Stimulated activated CD8-positive, alpha-beta memory T cell treated with anti-CD3 and anti-CD28 coated beads, Interleukin-2, amount 100 ng/mL, for 48 hours (primary cell): ENCODE data around the gene IPMK.
"Not testable (repeated sequence)": the region's sequence is repeated elsewhere in the genome, so short reads cannot be mapped to it uniquely, and the experiment has no call there.

ENCODE experiments used
- DNase-seq, 2 donors: peaks; one replicate each; pipeline ENCODE4 v3.0.0-alpha.2; 2020; ENCODE audit warnings: low read depth in 2 of 2

Gene IPMK

DNA sequence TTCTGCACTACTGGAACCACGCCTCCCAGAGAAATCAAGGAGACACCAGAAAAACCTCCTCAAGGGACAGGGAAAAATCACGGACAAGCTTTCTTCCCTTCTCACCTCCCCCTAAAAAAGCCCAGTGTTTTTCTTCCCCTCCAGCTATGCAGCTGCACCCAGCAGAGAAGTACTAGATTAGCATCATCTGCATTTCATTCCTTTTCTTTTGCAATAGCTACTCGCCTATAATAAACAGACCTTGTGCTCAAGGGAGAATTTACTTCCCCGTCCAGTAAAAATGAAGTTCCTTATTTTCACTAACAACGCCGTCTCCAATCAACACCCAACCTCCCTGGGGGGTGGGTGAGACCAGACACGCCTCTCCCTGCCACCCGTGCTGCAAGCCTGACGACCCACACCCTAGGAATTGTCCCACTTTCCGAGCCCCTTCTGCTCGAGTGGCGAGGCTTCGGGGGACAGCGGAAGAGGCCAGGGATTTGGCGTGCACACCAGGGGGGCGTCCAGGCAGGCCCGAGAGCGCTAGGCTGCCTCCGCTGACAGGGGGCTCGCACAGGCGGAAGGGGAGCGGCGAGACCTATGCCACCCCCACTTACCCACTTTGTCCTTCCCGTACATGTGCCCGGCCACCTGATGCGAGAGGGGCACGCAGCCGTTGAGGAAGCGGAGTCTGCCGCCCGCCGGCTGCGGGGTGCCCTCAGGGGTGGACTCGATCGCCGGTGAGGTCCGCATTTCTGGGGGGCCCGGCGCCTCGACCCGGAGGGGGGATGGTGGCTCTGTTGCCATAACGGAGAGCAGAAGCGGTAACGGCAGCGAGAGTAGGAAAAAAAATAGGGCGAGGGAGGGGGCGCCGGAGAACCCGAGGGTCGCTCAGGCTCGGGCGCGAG, 625 bp downstream of the IPMK start:
- no peak for DNase-seq

GRCh38 chr10:58266003-58266825, 1.5 kb downstream of the IPMK start:
- no peak for DNase-seq

DNA sequence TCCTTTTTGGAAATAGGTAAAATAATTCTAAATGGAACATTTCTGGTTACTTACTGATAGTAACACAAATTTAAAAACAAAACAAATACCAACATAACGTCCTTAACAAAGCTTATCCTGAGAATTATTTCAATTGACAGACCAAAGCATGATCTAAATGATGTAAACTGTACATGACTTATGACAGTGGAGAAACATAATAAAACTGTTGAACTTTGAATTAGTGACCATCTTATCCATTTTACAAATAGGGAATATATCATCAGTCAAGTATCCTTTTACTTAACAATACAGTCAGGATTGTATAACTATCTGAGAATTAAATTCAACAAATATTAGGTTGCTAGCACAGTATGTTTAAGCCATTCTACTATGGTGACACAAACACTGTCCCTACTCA, 2.4 kb downstream of the IPMK start:
- DNase-seq, result no peak

DNA sequence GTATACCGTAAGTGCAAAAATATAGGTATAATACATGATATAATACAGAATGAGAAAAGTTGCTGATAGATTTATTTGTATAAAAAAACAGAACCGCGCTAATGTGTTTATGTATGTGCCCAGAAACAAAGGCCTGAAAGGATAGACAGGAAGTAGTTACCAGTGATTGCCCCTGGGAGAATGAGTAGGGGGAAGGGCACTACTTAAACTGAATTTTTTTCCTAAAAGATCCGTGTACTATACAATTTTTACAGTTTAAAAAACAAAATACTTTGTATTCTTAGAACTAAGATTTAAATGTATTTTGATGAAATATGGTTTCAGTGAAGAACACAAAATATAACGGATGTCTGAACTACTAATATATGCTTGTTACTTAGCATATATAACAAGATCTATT, 2.9 kb downstream of the IPMK start:
- no peak for DNase-seq

- DNase-seq, result no peak
Measured at GRCh38 chr10:58262766-58263165, 4.9 kb downstream of the IPMK start.

- no peak for DNase-seq
Measured at GRCh38 chr10:58260334-58260733, 7.4 kb downstream of the IPMK start.

DNA sequence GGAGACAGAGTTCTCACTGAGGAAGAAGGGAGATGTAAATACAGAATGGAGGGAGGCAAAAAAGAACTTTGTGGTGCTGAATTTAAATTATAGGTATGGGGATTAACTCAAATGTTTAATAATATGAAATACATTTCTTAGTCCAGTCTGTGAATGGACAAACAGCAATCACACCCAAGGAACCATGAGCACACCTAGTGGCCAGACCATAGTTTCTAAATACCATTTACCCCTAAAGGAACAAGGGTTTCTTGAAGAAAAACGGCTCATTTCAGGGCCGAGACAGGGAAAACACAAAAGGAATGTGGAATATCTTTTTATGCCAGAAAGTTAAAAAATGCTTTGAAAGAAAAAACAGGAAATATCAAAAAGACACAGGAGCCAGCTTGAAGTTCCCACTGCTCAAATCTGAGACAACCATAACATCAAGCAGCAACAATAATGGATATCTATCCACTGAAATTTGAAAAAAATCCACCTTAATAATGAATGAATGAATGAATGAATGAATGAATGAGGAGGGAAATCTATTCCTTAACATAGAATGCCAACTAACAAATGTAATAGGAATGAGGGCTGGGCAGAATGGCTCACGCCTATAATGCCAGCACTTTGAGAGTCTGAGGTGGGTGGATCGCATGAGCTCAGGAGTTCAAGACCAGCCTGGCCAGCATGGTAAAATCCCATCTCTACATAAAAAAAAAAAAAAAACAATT, 8.6 kb downstream of the IPMK start:
- DNase-seq, result no peak

- DNase-seq, result not testable (repeated sequence)
Measured at GRCh38 chr10:58256013-58256780, 11.5 kb downstream of the IPMK start.

DNA sequence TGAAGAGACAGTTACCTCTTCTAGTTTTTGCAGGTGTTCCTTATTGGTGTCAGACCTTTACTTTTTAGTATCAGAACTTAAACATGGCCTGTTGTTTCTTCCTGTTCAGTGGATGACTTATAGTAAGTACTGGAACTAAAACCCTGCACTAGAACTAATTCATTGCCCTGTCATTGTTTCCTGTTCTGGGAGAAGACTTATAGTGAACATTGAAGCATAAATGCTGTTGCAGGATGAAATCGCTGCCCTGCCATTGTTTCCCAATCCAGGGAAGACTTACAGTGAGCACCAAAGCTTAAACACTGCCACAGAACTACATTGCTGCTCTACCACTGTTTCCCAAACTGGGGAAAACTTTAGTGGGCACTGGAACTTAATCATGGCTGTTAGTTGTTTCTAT, 13.1 kb downstream of the IPMK start:
- no peak for DNase-seq

GRCh38 chr10:58253184-58253583, 14.5 kb downstream of the IPMK start:
- no peak for DNase-seq

GRCh38 chr10:58244666-58245065, 23.0 kb downstream of the IPMK start:
- DNase-seq, result not testable (repeated sequence)

DNA sequence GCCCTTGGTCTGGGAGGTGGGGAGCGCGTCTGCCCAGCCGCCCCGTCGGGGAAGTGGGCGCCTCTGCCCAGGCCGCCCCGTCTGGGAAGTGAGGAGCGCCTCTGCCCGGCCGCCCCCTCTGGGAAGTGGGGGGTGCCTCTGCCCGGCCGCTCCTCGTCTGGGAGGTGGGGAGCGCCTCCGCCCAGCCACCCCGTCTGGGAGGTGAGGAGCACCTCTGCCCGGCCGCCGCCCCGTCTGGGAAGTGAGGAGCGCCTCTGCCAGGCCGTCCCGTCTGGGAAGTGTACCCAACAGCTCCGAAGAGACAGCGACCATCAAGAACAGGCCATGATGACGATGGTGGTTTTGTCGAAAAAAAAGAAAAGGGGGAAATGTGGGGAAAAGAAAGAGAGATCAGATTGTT, 23.5 kb downstream of the IPMK start:
- not testable (repeated sequence) for DNase-seq

- DNase-seq, result not testable (repeated sequence)
Measured at GRCh38 chr10:58243801-58244200, 23.9 kb downstream of the IPMK start.

DNA sequence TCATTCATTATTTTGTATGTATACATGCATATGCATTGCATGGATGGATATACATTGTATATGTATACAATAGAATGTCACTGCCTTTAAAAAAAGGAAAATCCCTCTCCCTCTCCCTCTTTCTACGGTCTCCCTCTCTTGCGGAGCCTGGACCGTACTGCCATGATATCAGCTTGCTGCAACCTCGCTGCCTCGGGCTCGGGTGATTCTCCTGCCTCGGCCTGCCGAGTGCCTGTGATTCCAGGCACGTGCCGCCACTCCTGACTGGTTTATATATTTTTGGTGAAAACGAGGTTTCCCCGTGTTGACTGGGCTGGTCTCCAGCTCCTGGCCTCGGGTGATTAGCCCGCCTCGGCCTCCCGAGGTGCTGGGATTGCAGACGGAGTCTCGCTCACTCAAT, 24.4 kb downstream of the IPMK start:
- no peak for DNase-seq

- DNase-seq, result no peak
Measured at GRCh38 chr10:58241346-58241745, 26.3 kb downstream of the IPMK start.

- DNase-seq, result no peak
Measured at GRCh38 chr10:58240531-58240930, 27.2 kb downstream of the IPMK start.

DNA sequence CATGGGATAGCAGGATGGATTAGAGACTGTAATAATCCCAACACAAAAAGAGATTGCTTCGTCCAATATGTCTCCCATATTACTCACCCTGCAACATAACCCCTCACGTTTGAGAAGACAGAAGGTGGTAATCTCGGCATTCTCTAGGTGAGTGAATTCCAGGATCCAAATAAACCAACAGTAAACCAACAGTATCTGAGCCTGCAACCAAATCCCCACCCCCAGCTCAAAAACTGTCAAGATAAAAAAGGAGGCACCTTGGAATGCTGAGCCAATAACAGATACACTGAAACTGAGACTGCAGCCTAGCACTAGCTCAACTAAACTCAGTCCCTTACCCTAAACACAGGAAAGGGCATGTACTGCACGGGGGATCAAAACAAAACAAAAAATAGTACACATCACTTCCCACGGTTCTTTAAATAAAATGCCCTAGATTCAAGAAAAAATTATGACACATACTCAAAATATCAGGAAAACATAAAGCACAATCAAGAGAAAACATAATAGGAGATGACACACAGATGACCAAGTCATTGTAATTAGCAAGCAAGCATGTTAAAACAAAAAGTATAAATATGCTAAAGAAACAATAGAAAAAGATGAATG, 28.0 kb downstream of the IPMK start:
- no peak for DNase-seq

DNA sequence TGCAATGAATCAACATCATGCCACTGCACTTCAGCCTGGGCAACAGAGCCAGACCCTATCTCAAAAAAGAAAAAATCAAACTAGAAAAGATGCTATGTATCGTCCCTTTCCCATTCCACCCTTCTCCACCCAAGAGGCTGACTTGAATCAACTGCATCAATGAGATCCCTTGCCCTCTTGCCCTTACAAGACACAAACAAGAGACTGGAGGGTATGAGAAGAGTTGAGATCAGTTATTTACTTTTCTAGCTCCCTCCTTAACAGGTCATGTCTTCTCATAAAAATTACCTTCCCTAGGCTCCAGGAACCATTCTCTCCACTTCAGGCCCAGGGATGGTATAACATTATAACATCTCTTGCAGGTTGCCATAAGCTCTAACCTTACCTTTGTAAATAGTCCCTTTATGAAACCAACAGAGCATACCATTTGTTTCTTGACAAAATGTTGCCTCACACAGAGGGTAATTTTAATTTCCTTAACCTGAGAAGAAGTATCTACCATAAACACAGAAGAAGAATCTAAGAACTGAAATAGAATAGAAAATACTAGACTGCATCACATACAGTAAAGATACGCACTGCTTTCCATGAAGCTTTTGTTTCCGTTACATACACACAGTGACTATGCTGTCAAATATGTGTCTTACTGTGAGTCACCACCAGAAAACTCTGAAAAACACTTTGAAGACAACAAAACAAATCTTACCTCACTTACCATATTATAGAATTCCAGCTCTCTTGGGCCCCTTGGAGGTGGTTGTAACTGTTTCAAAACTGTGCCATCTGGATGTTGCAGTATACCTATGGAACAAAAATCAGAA, 30.5 kb downstream of the IPMK start:
- DNase-seq, result no peak

GRCh38 chr10:58229856-58230255, 37.8 kb downstream of the IPMK start:
- not testable (repeated sequence) for DNase-seq

DNA sequence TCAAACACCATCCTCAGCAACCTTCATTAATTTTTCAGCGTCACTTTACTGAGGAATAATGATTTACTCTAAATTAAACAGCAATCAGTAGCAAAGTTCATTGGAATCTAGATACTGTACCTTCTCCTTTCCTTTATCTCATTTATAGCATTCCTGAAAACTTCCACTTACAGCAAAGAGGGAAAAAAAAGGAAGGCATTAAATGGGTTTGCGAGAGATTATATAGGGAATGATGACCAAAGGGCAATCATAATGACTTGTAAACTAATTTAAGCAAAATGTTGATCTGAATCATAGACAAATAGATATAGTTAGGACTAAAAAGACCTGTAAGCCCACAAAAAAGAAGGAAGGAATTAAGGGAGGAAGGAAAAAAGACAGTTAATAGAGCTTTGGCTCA, 42.0 kb downstream of the IPMK start:
- no peak for DNase-seq
